ENCODE data around the gene LILRA1.
"Not testable (repeated sequence)": the region's sequence is repeated elsewhere in the genome, so short reads cannot be mapped to it uniquely, and the experiment has no call there.

- TF ChIP-seq CTCF, POLR2A (IDR thresholded peaks at IDR 0.05): not testable (repeated sequence)
These were observed 31.7 kb downstream of the LILRA1 start for GRCh38 chr19:54624934-54625730.
